Ascending aorta (tissue), 2 donors: Measurements from ENCODE around the gene TNFRSF4. TPM values are rescaled to one million over a fixed set of nuclear protein-coding genes. Genes with fewer than 3 reads are reported as not detected.

Experiments used
- DNase-seq, 2 donors: peaks; one replicate each; pipeline ENCODE4 v3.0.0-alpha.2; 2019; ENCODE audit warnings: low spot score in 2 of 2
- H3K27ac ChIP-seq, 2 donors: fragments of 200-600 bp; sonication (generic); one replicate each; pipeline ENCODE4 v1.5.1; 2016 to 2017; ENCODE audit warnings: mild to moderate bottlenecking in 1 of 2
- H3K27me3 ChIP-seq: fragments of 200-600 bp; sonication (generic); one replicate; pipeline ENCODE4 v1.5.1; 2017
- H3K36me3 ChIP-seq, 2 donors: fragments of 200-600 bp; sonication (generic); one replicate each; pipeline ENCODE4 v1.5.1; 2016
- H3K4me1 ChIP-seq, 2 donors: fragments of 200-600 bp; sonication (generic); one replicate each; pipeline ENCODE4 v1.5.1; 2016 to 2017; ENCODE audit warnings: mild to moderate bottlenecking in 1 of 2
- H3K4me3 ChIP-seq, 2 donors: fragments of 200-600 bp; sonication (generic); one replicate each; pipeline ENCODE4 v1.5.1; 2016 to 2017; ENCODE audit warnings: mild to moderate bottlenecking in 1 of 2
- H3K9me3 ChIP-seq, 2 donors: fragments of 200-600 bp; sonication (generic); one replicate each; pipeline ENCODE4 v1.5.1; 2016
- CTCF ChIP-seq, 3 experiments: fragments of 200-600 bp in 2 of 3; fragments of 450-650 bp in 1 of 3; sonication (generic) in 2 of 3; IDR thresholded peaks; one replicate each; pipeline ENCODE4 v1.5.1; 2016 to 2019; ENCODE audit warnings: antibody characterized with exemption in 3 of 3, mild to moderate bottlenecking in 1 of 3, moderate library complexity in 1 of 3
- intact Hi-C: fragments of 100-400 bp; cut with DNase I; formaldehyde crosslinking; loops from one replicate; pipeline ENCODE4 v1.15.1; 2023
- total RNA-seq: library from RNA; depleted of rRNA; stranded (reverse); fragments of >200 nt; gene quantifications from one replicate; pipeline ENCODE4 v1.1.0, GENCODE V29; 2016

The TNFRSF4 gene
- total RNA-seq, 1 donor from 2014 or later = 4.8 TPM

- no peaks in the 10 kb centered on the region for H3K9me3 ChIP-seq
- H3K36me3 ChIP-seq = peaks cover 31 to 43% of the 10 kb centered on the region in 2 donors
- peaks cover 23% of the 10 kb centered on the region in 2 donors for H3K4me1 ChIP-seq
- peak overlapping the region; percentile 91 to 95 for H3K4me3 ChIP-seq
- intact Hi-C loops = loop anchor here (5.0 kb wide), 2 partner anchors 78 to 227 kb away; partner anchors contain the start of genes ACAP3, HES4 and PUSL1
- no peak for DNase-seq
- H3K27me3 ChIP-seq = no peaks in the 10 kb centered on the region
- no peak overlapping the region for H3K27ac ChIP-seq
- TF ChIP-seq CTCF (IDR thresholded peaks at IDR 0.05) = no peak
Observed at GRCh38 chr1:1229770-1230169, 15.8 kb upstream of the TNFRSF4 start.

- no peak overlapping the region for H3K4me3 ChIP-seq
- no peak overlapping the region for H3K27ac ChIP-seq
- H3K4me1 ChIP-seq = peaks cover 23% of the 10 kb centered on the region in 2 donors
- peaks cover 35 to 53% of the 10 kb centered on the region in 2 donors for H3K36me3 ChIP-seq
- H3K27me3 ChIP-seq = no peaks in the 10 kb centered on the region
- intact Hi-C loops = no loop called here
- no peaks in the 10 kb centered on the region for H3K9me3 ChIP-seq
- no peak for DNase-seq
- TF ChIP-seq CTCF (IDR thresholded peaks at IDR 0.05) = no peak
Observed at GRCh38 chr1:1228596-1229321, 14.8 kb upstream of the TNFRSF4 start.

- no peak for DNase-seq
- no peak for TF ChIP-seq CTCF (IDR thresholded peaks at IDR 0.05)
- Histone ChIP-seq H3K4me1 (peaks cover 22% of the 10 kb centered on the region in 2 donors), H3K36me3 (peaks cover 41 to 58% of the 10 kb centered on the region in 2 donors), H3K27ac (no peak overlapping the region), H3K9me3 (no peaks in the 10 kb centered on the region), H3K27me3 (no peaks in the 10 kb centered on the region), H3K4me3 (no peak overlapping the region)
- intact Hi-C loops = no loop called here
Observed at GRCh38 chr1:1228187-1228586, 14.2 kb upstream of the TNFRSF4 start.

GRCh38 chr1:1227386-1227785 lies 13.4 kb upstream of the TNFRSF4 start:
- Histone ChIP-seq H3K4me3 (no peak overlapping the region), H3K27me3 (no peaks in the 10 kb centered on the region), H3K4me1 (peaks cover 14 to 16% of the 10 kb centered on the region in 2 donors), H3K9me3 (no peaks in the 10 kb centered on the region), H3K27ac (no peak overlapping the region), H3K36me3 (peaks cover 49 to 66% of the 10 kb centered on the region in 2 donors)
- TF ChIP-seq CTCF (IDR thresholded peaks at IDR 0.05) = no peak
- no peak for DNase-seq
- intact Hi-C loops = no loop called here

GRCh38 chr1:1226566-1227362 lies 12.8 kb upstream of the TNFRSF4 start:
- Histone ChIP-seq H3K4me1 (peaks cover 14 to 16% of the 10 kb centered on the region in 2 donors), H3K27me3 (no peaks in the 10 kb centered on the region), H3K4me3 (no peak overlapping the region), H3K9me3 (no peaks in the 10 kb centered on the region), H3K27ac (no peak overlapping the region), H3K36me3 (peaks cover 55 to 73% of the 10 kb centered on the region in 2 donors)
- intact Hi-C loops = no loop called here
- TF ChIP-seq CTCF (IDR thresholded peaks at IDR 0.05) = no peak
- no peak for DNase-seq
